ENCODE data around the gene SRGN.

- TF ChIP-seq CTCF (IDR thresholded peaks at IDR 0.05; ENCODE audit: low read length) (no peak), EZH2 (IDR thresholded peaks at IDR 0.05; ENCODE audit: borderline replicate concordance, low read length) (no peak)
Observed at GRCh38 chr10:69075431-69075830, 12.5 kb upstream of the SRGN start.
